ENCODE measurements around the gene NOL9. TPM values are rescaled to one million over a fixed set of nuclear protein-coding genes. Genes with fewer than 3 reads are reported as not detected.

Gene NOL9
- total and polyA plus RNA-seq, 9 of the 15 experiments (the other 6 are each of a cell fraction or from before 2014, with no cell fraction given), result 5.6 to 76.5 (median 47.3) TPM

- TF ChIP-seq, protein P1, sequence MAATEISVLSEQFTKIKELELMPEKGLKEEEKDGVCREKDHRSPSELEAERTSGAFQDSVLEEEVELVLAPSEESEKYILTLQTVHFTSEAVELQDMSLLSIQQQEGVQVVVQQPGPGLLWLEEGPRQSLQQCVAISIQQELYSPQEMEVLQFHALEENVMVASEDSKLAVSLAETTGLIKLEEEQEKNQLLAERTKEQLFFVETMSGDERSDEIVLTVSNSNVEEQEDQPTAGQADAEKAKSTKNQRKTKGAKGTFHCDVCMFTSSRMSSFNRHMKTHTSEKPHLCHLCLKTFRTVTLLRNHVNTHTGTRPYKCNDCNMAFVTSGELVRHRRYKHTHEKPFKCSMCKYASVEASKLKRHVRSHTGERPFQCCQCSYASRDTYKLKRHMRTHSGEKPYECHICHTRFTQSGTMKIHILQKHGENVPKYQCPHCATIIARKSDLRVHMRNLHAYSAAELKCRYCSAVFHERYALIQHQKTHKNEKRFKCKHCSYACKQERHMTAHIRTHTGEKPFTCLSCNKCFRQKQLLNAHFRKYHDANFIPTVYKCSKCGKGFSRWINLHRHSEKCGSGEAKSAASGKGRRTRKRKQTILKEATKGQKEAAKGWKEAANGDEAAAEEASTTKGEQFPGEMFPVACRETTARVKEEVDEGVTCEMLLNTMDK (IDR thresholded peaks at IDR 0.05; ENCODE audit: borderline replicate concordance, insufficient read depth, low read depth, low read length, poor library complexity, severe bottlenecking), result no peak
- 0 out of 2 replicates have a peak, but pooled peaks have one; percentile 14 for TF ChIP-seq GMEB1 (CRISPR knock-in tag; IDR thresholded peaks at IDR 0.05)
- TF ChIP-seq RBFOX2 (IDR thresholded peaks at IDR 0.05; ENCODE audit: low read depth, low read length), result peak; percentile 56
- TF ChIP-seq NCOA4 (IDR thresholded peaks at IDR 0.05; ENCODE audit: partially characterized antibody), result no peak
- TF ChIP-seq ZNF41 (CRISPR knock-in tag; conservative IDR thresholded peaks at IDR 0.05), result no peak
- TF ChIP-seq, protein P2, sequence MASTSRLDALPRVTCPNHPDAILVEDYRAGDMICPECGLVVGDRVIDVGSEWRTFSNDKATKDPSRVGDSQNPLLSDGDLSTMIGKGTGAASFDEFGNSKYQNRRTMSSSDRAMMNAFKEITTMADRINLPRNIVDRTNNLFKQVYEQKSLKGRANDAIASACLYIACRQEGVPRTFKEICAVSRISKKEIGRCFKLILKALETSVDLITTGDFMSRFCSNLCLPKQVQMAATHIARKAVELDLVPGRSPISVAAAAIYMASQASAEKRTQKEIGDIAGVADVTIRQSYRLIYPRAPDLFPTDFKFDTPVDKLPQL (IDR thresholded peaks at IDR 0.05; ENCODE audit: extremely low read depth, insufficient read length), result no peak
- TF ChIP-seq SMARCE1 (IDR thresholded peaks at IDR 0.05), result peak; percentile 64; the same call in 1 of the 2 replicates
- no peak for TF ChIP-seq MCM2 (IDR thresholded peaks at IDR 0.05; ENCODE audit: low read depth)
- peak; percentile 7 for TF ChIP-seq TAF1 (IDR thresholded peaks at IDR 0.05; ENCODE audit: control insufficient read depth, extremely low read depth, insufficient read depth, low read length, severe bottlenecking)
- no peak for TF ChIP-seq BRD4 (IDR thresholded peaks at IDR 0.05)
- no peak for TF ChIP-seq IFI16 (CRISPR knock-in tag; IDR thresholded peaks at IDR 0.05)
- TF ChIP-seq, protein P3, sequence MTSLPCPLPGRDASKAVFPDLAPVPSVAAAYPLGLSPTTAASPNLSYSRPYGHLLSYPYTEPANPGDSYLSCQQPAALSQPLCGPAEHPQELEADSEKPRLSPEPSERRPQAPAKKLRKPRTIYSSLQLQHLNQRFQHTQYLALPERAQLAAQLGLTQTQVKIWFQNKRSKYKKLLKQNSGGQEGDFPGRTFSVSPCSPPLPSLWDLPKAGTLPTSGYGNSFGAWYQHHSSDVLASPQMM (CRISPR knock-in tag; IDR thresholded peaks at IDR 0.05), result no peak
- peak; percentile 68 for TF ChIP-seq PRDM10 (IDR thresholded peaks at IDR 0.05; ENCODE audit: partially characterized antibody)
These were observed 47.0 kb upstream of the NOL9 start (continued) for GRCh38 chr1:6601049-6601922.
